SIG-M5 treated with dmso at 0.1 percent for 504 hours (cell line): ENCODE data around the gene LPCAT1.

Source experiments
- DNase-seq: peaks from one replicate; lab custom pipeline; 2025; ENCODE audit not compliant: unreplicated experiment; lab: John Stamatoyannopoulos, UW

Gene LPCAT1

DNA sequence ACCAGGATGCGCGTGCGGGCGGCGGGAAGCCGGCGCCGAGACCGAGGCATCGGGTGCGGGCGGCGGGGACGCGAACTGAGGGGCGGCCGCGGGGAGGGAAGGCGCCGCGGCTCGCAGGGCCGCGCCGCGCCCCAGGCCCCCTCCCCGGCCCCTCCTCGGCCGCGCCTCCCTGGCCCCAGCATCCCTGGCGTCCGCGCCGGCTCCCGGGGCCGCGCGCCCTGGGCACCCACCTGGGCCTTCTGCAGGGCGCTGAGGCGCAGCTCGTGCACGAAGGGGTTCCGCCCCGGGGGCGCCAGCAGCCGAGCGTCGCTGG, 324 bp downstream of the LPCAT1 start:
- no peak for DNase-seq

DNA sequence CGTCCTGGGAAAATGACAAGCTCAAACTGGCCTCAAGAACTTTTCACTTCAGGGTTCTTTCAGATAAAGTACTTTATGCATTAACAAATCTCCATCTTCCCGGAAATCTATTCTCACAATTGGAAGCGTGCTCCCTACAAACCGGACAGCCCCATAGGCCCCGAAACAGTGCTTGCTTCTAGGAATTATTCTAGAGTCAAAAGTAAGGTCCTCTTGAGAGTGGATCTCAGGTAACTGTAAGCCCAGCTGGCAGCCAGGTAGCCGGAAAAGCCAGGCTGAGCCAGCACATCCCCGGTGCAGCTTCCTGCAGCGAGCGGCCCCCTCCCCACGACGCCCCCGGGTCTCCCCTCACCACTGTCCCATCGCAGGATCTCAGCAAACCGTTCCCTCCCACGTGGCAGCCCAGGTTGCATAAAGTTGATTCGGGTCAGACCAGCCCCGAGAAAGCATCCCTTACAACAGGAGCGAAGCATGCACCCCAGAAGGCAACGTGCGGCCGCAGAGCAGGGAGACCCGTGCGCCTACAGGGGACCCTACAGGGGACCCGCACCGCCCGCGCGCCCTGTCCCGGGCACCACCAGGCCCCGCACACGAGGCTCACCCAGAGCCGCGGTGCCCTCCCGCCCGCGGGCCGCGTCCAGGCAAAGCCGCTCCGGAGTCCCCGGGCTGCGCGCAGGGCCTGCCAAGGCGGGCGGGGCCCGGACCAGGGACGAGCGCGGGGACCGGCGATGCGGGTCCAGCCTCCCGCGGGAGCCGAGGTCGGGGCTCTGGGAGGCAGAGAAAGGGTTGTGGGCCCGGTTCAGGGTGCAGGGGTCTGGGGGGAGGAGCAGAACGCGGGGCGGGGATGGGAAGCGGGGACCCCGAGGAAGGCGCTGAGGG, 920 bp downstream of the LPCAT1 start:
- no peak for DNase-seq

DNA sequence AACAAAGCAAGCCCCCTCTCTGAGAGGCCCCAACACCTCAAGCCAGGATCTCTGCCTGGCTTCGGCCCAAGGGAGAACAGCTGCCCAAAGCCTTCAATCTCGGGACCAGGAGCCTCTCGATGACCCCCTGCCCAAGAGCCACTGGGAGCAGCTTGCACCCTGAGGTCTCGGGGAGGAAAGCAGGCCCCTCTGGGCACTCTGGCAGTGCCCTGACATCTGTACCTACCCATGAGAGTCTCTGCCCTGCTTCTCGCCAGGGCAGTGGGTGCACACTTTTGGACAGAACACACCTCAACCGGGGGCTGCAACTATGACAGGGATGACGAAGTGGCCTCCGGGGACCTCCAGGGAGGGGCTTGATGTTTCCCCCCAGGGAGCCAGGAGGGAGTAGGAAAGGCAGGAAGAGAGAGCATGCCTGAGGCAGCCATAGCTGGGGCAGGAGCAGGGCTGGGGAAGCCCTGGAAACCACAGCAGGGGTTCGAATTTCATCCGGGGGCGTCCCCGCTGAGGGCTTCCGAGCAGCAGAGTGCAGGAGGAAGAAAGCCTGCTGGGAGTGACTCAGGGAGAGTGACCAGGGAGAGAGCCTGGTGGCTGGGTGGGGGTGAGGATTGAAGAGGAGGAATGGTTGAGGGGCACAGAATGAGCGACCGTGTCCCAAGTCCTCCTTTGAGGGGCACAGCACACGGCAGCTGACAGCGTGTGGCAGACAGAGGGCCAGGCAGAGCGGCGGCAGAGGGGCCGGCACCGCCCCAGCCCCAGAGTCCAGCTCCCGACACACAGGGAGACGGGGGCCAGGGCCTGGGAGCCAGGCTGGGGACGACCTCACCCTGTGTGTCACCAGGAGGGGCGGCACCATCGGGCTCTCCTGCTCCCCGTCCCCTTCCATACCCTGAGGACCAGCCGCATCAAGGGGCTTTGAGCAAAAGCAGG, 1.8 kb downstream of the LPCAT1 start:
- DNase-seq: peak; percentile 21

DNA sequence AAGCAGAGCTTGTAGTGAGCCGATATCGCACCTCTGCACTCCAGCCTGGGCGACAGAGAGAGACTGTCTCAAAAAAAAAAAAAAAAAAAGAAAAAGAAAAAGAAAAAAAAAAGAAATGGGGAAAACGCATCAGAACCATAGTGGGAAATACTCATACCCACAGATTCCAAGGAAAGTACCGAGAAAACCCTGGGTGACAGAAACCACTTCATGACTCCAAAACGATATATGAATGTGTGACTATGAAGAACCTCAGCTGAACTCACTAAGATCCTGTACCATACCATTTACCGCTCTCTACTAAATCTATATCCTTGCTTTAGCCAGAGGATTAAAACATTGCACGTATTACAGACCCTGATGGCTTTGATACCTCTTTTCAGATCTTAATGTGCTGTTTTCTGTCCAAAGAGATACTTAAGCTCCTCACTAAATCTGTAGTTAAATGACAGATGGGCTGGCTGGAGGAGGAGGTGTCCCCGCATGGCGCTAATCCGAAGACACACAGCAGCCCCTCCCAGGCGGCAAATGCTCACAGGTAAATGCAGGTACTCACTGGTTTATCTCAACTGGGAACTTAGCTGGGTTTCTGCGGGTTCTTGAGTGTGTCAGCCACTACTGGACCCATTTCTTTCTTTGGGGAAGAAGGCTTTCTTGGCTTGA, 2.8 kb downstream of the LPCAT1 start:
- DNase-seq: no peak

DNA sequence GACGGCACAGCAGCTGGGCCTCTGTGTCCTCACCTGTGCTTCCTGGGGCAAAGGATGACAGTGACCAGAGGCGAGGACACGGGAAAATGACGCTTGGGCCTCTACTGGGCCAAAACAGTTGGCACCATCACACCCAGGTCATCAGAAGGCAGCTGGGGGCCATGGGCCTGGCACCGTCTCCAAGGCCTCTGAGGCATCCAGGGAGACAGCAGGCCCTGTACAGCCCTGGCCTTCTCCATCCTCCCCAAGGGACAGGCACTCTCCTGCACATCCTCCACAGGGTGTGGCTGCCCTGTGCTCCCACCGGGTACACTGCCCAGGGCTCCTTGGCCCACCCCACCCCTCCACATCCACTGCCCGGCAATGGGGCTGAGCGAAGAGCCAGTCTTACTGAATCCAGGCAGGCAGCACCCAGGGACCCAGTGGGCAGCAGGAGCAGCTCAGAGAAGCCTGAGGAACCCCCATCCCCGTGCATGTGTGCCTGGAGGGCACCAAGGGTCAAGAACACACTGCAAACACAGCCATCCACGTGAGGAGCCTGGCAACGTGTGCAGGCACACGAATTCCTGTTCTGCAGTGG, 4.0 kb downstream of the LPCAT1 start:
- no peak for DNase-seq

DNA sequence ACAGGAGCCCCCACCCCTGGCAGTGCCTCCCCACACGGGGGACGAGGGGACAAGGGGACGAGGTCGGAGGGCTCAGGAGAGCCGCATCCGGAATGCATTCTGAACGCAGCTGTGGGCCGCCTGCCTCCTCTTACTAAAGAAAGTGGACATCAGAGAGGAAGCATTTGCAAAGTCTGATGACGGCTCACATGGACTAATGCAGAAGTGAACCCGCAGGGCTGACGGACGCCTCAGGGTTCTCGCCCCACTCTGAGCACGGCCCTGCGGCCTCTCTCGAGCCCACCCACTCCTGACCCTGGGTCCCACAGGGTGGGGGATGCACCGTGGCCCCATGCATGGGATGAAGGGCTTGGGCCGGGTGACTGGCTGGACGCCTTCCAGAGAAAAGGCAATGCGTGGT, 5.9 kb downstream of the LPCAT1 start:
- no peak for DNase-seq

DNA sequence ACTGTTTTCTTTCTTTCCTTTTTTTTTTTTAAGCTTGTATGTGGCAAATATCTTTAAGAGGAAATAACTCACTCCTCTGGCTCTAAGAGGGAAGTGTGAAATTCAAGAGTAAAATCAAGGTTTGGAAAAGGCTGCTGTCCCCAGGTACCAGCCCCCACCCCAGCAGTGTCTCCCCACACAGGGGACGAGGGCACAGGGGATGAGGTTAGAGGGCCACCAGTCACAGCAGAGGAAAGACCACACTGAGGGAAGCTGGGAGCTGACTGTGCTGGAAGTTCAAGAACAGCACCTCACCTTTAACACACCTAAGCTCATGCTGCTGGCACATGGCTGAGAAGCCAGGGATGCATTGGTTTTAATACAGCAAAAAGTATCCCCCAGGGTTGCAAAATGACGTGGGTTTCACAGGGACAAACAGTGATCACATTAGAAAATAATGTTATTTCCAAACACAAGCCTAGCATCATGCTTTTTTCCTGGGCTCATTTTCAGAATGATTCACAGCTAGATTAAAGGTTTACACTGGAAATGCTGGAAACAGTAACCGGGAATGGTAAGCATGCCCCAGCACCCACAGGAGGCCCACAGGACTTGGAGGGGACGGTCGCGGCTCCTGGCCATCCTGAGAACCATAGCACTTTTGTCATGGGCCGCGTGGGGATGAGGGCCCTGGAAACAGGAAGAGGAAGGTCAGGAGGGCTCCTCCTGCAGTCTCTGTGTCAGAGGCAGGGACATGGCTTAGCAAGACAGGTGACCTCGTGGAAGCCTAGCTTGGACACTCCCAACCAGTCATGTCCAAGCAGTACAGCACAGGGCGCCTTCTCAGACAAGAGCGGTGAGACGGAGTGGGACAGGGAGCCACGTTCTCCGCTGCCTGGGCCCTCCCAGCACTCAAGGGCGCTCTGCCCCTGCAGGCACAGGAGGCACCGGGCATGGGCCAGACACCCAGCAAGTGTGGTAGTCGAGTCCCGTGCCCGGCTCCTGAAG, 6.9 kb downstream of the LPCAT1 start:
- DNase-seq: no peak

DNA sequence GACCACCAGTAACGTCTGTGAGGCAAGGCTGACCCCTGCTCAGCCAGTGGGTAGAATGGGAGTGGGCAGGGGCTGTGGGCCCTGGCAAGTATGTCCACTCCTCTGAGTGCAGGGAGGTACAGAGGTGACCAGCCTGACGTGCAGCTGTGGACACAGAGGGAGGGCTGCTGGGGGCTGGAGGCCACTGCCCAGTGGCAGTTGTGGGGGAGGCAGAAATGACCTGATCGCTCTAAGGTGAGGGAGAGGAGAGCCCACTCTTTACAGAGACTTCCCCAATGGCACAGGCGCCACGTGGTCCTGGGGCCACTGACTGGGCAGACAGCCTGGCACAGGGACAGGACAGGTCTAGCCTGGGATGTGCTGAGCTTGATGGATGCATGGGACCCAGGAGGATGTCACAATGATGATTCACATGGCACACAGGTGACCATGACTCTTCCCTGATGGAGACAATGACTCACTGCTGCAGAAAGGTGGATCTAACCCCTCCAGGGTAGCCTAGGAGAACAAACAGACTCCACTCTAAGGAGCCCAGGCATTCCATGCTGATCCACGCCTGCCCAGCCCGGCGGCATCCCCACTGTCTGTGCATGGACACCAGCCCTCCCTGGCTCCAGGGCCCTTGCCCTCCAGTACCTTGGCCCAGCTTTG, 7.7 kb downstream of the LPCAT1 start:
- peak; percentile 58 for DNase-seq

DNA sequence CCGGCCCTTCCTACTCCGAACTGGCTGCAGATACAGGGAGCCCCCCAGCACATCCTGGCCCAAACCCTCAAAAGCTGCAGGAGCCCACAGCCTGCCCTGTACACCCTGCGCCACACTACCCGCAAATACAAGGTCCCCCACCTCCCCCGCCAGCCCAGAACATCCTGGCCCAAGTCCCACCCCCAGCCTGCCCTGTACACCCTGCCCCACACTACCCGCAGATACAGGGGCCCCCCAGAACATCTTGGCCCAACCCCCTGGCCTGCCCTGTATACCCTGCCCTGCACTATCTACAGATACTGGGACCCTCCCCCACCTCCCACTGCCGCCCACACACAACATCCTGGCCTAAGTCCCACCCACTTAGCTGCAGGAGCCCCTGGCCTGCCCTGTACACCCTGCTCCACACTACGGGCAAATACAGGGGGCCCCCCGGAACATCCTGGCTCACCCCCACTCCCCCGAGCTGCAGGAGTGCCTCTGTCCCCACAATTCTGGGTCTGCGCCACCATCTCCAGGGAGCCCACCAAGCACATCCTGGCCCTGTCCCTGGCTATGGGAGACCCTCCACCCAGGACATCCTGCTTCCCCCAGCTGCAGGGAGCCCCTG, 8.3 kb downstream of the LPCAT1 start:
- DNase-seq: no peak

DNA sequence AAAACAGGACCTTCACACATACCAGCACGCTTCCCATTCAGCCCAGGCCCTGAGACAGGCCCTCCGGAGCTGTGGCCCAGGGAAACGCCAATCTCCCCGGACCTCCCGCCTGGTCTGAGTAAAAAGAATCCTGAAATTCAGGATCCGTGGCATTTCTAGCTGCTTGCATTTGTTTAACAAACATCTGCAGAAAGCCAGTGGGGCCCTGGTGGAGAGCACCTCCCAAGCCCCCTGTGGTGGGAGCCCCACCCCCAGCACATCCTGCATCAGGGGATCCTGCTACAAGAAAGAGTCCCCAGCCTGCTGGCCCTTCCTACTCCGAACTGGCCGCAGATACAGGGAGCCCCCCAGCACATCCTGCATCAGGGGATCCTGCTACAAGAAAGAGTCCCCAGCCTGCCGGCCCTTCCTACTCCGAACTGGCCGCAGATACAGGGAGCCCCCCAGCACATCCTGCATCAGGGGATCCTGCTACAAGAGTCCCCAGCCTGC, 8.9 kb downstream of the LPCAT1 start:
- DNase-seq: peak; percentile 11

DNA sequence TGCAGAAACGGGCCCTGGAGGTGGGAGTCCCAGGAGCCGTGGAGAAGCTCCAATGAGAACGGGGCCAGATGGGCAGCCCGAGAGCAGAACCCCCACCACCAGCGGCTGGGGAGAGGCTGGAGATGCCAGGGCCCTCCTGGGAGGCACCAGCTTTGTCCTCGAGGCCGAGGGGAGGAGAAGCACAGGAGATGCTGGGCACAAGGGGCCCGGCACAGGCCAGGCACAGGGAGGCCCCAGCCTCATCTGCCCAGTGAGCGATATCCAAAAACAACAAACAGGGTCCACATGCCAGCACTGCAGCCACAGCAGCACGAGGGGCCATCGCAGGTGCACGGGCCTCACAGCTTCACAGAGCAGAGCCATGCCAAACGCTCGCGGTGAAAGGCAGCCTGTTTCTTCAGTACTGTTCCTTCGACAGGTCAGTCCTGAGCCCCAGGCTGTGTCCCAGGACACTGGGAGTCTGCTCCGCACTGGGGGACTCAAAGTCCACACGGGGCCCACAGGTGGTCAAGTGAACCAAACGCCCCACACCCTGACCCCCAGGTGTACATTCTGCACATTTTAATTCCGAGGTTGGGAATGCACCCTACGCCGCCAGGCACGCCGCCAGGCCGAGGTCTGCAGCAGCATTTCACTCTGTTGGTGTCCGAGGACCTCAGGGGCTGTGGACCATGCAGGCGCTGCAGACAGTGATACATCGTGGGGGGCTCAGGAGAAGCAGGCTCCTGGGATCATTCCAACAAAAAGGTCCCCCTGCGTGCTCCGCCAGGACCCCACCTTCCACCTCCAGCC, 9.5 kb downstream of the LPCAT1 start:
- no peak for DNase-seq

DNA sequence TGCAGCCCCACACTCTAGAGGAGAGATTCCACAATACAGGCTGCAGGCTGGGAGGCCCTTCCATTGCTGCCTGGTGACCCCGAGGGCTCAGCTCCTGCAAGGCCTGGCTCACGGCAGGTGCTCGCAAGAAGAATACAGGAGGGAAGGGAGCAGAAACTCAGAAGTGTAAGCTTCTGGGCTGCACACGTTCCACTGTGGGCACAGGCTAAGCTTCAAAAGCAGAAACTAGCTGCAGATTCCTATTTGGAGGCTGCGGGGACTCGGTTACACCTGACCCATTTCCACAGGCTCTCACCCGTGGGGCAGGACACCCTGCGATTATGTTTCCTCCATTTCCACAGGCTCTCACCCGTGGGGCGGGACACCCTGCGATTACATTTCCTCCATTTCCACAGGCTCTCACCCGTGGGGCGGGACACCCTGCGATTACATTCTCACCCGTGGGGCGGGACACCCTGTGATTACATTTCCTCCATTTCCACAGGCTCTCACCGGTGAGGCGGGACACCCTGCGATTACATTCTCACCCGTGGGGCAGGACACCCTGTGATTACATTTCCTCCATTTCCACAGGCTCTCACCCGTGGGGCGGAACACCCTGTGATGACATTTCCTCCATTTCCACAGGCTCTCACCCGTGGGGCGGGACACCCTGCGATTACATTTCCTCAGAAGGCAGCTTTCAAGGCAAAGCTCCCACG, 10.3 kb downstream of the LPCAT1 start:
- no peak for DNase-seq

DNA sequence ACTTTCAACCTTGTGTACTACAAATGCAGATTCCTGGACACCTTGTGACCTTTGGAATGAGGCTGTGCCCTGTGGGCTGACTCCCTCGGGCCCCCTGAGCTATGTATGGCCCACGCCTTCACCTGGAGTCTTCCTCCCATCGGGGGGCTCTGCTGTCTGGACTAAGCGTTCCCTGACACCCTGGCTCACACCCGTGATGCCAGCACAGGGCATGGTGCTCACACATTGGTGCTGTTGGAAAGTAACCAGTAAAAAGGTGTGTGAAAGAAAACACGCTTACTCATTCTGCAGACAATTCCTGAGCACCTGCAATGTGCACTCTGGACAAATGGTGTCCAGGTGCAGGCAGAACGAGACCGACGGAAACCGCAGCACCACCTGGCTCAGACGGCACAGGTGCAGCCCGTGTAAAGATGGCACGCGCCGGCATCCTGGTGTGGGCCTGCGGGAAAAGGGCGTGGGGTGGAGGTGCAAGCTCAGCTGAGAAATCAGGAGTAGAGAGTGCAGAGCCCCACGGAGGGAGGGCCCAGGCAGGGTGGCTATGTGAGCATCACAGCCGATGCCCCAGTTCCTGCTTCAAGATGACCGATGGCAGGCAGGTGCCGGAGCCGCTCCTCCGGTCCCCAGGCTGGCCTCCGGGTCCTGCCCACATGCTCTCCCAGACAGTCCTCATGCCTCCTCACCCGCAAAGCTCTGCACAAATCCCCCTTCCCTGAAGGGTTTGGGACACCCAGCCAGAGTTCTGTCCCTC, 11.0 kb downstream of the LPCAT1 start:
- DNase-seq: no peak

DNA sequence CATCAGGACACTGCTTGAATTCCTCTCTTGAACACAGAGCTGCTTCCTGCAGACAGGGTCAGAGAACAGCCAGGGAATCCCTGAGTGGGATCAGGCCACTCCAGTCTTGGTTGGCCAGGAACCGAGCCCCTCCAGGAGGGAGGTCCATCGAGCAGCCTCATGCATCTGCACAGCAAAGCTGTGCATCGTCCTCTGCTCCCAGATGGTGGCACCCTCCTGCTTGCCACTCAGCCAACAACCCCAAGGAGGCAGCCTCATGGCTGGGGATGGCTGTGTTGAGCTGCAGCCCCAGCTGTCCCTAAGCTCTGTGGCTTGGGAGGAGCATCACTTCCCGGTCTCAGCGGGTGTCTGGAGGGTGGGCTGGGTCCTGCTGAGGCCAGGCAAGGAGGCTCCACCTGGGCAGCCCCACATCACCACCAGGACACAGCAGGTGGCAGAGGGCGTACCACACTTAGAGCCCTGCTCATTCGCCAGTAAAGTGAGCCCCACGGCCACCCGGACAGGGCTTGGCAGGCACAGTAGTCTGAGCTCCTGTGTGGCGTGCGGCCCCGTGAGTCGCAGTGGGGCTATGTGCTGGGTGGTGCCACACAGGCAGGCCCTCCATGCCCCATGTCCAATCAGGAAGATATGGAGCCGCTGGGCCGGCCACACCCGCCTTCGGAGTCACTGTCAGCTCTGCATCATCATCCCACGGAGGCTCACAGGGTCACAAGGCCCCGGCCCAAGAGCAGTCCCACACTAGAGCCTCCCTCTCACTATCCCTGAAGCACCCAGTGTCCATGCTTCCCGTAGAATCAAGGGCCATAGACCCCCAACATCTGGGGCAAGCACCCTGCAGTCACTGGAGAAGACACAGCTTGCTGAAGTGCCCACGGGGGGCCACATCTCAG, 11.9 kb downstream of the LPCAT1 start:
- peak; percentile 13 for DNase-seq

DNA sequence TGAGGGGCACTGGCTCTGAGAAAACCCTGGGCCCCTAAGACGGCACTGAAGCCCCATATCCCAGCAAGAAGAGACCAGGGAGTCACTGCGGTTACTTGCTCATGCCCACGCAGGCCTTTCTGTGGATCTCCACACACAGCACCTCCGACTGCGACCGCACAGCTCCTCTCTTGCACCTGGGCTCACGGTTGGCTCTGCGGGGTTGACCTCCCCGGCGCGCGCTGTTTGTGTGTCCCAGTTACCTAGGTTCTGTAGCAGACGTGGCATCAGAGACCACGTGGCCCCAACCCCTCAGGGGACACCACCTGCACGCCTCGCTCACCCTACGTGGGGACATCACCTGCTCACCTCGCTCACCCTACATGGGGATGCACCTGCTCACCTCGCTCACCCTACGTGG, 12.7 kb downstream of the LPCAT1 start:
- DNase-seq: no peak

DNA sequence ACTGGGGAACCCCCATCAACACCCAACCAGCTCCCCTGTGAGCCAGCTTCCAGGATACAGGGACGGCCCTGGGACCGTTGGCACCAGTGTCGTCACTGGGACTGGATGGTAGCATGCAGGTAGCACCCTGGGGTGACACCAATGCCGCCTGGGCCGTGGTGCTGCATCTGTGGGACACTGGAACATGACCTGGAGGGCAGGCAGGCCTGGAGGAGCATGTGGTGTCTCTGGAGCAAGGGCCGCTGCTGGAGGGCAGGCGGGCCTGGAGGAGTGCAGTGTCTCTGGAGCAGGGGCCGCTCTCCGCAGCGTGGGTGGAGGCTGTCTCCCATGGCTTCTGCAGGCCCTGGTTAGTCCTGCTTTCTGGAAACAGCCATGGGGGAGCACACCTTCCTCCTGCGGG, 13.1 kb downstream of the LPCAT1 start:
- DNase-seq: no peak
